ENCODE results near the gene PHF1. TPM values are rescaled to one million over a fixed set of nuclear protein-coding genes. Genes with fewer than 3 reads are reported as not detected.
A peak's percentile ranks its signal among the peaks of the same experiment; 100 is the strongest.

PHF1 gene
- total RNA-seq, 3 donors from 2014 or later: 72.8 to 82.8 (median 77.3) TPM

DNA sequence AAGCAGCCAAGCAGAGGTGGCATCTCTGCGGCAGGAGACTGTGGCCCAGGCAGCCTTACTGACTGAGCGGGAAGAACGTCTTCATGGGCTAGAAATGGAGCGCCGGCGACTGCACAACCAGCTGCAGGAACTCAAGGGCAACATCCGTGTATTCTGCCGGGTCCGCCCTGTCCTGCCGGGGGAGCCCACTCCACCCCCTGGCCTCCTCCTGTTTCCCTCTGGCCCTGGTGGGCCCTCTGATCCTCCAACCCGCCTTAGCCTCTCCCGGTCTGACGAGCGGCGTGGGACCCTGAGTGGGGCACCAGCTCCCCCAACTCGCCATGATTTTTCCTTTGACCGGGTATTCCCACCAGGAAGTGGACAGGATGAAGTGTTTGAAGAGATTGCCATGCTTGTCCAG lies 5.9 kb upstream of the PHF1 start:
- Histone ChIP-seq H3K27ac (no peak overlapping the region), H3K4me3 (no peak overlapping the region), H3K36me3 (no peaks in the 10 kb centered on the region), H3K4me1 (no peaks in the 10 kb centered on the region), H3K27me3 (no peaks in the 10 kb centered on the region), H3K9me3 (no peaks in the 10 kb centered on the region)
- DNase-seq (ENCODE audit: low spot score in 2 of 2): no peak
- intact Hi-C loops (cut with DNase I; ENCODE audit: low total_unique reads): no loop called here
- TF ChIP-seq POLR2A (IDR thresholded peaks at IDR 0.05): no peak
- TF ChIP-seq, protein P1, sequence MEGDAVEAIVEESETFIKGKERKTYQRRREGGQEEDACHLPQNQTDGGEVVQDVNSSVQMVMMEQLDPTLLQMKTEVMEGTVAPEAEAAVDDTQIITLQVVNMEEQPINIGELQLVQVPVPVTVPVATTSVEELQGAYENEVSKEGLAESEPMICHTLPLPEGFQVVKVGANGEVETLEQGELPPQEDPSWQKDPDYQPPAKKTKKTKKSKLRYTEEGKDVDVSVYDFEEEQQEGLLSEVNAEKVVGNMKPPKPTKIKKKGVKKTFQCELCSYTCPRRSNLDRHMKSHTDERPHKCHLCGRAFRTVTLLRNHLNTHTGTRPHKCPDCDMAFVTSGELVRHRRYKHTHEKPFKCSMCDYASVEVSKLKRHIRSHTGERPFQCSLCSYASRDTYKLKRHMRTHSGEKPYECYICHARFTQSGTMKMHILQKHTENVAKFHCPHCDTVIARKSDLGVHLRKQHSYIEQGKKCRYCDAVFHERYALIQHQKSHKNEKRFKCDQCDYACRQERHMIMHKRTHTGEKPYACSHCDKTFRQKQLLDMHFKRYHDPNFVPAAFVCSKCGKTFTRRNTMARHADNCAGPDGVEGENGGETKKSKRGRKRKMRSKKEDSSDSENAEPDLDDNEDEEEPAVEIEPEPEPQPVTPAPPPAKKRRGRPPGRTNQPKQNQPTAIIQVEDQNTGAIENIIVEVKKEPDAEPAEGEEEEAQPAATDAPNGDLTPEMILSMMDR (IDR thresholded peaks at IDR 0.05): no peak
- TF ChIP-seq POLR2AphosphoS5 (IDR thresholded peaks at IDR 0.05): no peak

DNA sequence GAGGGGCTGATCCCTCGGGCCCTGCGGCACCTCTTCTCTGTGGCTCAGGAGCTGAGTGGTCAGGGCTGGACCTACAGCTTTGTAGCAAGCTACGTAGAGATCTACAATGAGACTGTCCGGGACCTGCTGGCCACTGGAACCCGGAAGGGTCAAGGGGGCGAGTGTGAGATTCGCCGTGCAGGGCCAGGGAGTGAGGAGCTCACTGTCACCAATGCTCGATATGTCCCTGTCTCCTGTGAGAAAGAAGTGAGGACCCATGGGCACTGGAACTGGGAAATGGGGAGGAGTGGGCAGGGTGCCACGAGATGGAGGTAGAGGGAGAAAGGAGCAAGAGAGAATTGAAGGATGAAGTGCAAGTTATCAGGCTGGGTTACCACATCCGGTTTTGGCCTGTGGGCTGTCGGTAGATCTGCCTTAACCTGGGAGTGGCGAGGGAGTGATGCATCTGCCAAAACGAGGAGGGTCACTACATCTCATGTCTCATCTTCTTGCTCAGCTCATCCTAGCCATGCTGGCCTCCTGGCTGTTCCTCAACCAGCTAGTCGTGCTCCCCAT lies 5.4 kb upstream of the PHF1 start:
- TF ChIP-seq POLR2A (IDR thresholded peaks at IDR 0.05) (no peak), POLR2AphosphoS5 (IDR thresholded peaks at IDR 0.05) (no peak)
- TF ChIP-seq, protein P1 (IDR thresholded peaks at IDR 0.05): no peak
- Histone ChIP-seq H3K4me1 (no peaks in the 10 kb centered on the region), H3K27me3 (no peaks in the 10 kb centered on the region), H3K36me3 (no peaks in the 10 kb centered on the region), H3K4me3 (no peak overlapping the region), H3K9me3 (no peaks in the 10 kb centered on the region), H3K27ac (no peak overlapping the region)
- no peak for DNase-seq (ENCODE audit: low spot score in 2 of 2)
- intact Hi-C loops (cut with DNase I; ENCODE audit: low total_unique reads): no loop called here

DNA sequence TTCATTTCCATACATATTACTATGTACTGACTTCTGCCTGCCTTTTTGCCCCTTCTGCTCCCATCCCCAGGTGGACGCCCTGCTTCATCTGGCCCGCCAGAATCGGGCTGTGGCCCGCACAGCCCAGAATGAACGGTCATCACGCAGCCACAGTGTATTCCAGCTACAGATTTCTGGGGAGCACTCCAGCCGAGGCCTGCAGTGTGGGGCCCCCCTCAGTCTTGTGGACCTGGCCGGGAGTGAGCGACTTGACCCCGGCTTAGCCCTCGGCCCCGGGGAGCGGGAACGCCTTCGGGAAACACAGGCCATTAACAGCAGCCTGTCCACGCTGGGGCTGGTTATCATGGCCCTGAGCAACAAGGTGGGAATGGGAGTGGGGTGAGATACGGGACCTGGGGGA lies 4.7 kb upstream of the PHF1 start:
- DNase-seq (ENCODE audit: low spot score in 2 of 2): no peak
- no peaks in the 10 kb centered on the region for H3K9me3 ChIP-seq
- H3K4me3 ChIP-seq: no peak overlapping the region
- intact Hi-C loops (cut with DNase I; ENCODE audit: low total_unique reads): no loop called here
- H3K27me3 ChIP-seq: no peaks in the 10 kb centered on the region
- no peak overlapping the region for H3K27ac ChIP-seq
- TF ChIP-seq POLR2AphosphoS5 (IDR thresholded peaks at IDR 0.05): no peak
- no peak for TF ChIP-seq POLR2A (IDR thresholded peaks at IDR 0.05)
- TF ChIP-seq, protein P1 (IDR thresholded peaks at IDR 0.05): no peak
- no peaks in the 10 kb centered on the region for H3K36me3 ChIP-seq
- H3K4me1 ChIP-seq: no peaks in the 10 kb centered on the region

DNA sequence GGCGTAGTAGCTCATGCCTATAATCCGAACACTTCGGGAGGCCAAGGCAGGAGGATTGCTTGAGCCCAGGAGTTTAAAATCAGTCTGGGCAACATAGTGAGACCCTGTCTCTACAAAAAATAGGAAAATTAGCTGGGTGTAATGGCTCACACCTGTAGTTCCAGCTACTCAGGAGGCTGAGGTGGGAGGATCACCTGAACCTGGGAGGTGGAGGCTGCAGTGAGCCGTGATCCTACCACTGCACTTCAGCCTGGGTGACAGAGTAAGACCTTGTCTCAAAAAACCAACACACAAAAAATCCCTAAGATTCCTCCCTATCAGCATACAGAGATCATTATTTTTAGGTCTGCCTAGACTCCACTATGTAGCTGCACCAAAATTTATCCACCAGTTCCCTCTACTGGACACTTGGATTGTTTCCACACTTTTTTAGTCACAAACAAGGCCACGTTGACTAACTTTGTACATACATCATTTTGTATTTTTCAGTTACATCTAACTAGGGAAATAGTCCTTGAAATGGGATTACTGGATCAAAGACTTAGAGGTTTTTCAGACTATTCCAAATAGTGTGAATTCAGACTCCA lies 3.6 kb upstream of the PHF1 start:
- H3K36me3 ChIP-seq: no peaks in the 10 kb centered on the region
- no peaks in the 10 kb centered on the region for H3K9me3 ChIP-seq
- no peak overlapping the region for H3K4me3 ChIP-seq
- no peaks in the 10 kb centered on the region for H3K27me3 ChIP-seq
- TF ChIP-seq, protein P1 (IDR thresholded peaks at IDR 0.05): peak in 1 of 3 donors; percentile 14
- TF ChIP-seq POLR2A (IDR thresholded peaks at IDR 0.05): no peak
- H3K4me1 ChIP-seq: peaks cover 0 to 6% of the 10 kb centered on the region in 2 donors
- H3K27ac ChIP-seq: no peak overlapping the region
- DNase-seq (ENCODE audit: low spot score in 2 of 2): no peak
- intact Hi-C loops (cut with DNase I; ENCODE audit: low total_unique reads): no loop called here

DNA sequence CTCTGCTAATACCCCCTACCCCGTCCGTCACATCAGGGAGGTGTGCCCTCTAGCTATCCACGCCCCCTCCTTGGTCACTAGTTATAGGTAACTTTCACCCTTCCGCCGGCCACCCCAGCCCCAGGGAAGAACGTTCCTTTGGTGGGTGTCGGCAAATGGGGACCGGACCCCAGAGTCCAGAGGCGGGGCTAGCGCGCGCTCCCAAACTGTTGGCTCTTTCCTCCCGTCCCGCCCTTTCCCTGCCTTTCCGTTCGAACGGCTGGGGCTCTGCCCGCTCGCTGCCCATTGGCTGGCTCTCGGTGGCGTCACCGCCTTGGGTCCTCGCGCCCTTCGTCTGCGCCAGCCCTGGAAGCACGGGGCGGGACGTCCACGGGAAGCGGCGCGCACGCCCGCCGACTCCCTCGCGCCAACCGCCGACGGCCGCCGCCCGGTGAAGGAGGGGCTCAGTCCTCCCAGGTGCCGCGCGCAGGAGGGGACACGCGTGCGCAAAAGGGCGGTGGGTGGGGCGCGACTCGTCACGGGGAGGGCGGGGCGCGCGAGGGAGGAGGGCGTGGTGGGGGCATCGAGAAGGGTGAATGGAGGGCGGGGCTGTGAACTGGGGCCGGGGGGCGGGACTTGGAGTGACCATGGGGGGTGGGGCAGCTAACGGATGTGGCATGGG lies 634 bp upstream of the PHF1 start:
- peak overlapping the region; percentile 97 to 100 for H3K27ac ChIP-seq
- peak; percentile 62 to 92 (median 76) for TF ChIP-seq POLR2AphosphoS5 (IDR thresholded peaks at IDR 0.05)
- TF ChIP-seq, protein P1 (IDR thresholded peaks at IDR 0.05): no peak
- TF ChIP-seq POLR2A (IDR thresholded peaks at IDR 0.05): peak; percentile 33
- peak overlapping the region; percentile 75 to 100 (median 98) for H3K4me3 ChIP-seq
- no peaks in the 10 kb centered on the region for H3K9me3 ChIP-seq
- H3K4me1 ChIP-seq: peaks cover 0 to 16% of the 10 kb centered on the region in 2 donors
- H3K36me3 ChIP-seq: no peaks in the 10 kb centered on the region
- DNase-seq (ENCODE audit: low spot score in 2 of 2): peak; percentile 98
- H3K27me3 ChIP-seq: no peaks in the 10 kb centered on the region
- intact Hi-C loops (cut with DNase I; ENCODE audit: low total_unique reads): loop anchor here (10.0 kb wide), 1 partner anchor 535 kb away; no protein-coding TSS in a partner anchor
